MG63 (cell line): ENCODE data around the gene SPAG9. TPM values are rescaled to one million over a fixed set of nuclear protein-coding genes. Genes with fewer than 3 reads are reported as not detected.

Experiments
- DNase-seq: peaks from one replicate; pipeline ENCODE4 v3.0.0-alpha.2; 2020
- H3K27me3 ChIP-seq: fragments of 250-450 bp; sonication (Bioruptor Pico); 2 replicates; pipeline ENCODE4 v1.5.1; 2020; ENCODE audit warnings: mild to moderate bottlenecking, moderate library complexity
- H3K36me3 ChIP-seq: fragments of 250-450 bp; sonication (Bioruptor Pico); 2 replicates; pipeline ENCODE4 v1.5.1; 2020; ENCODE audit warnings: mild to moderate bottlenecking, moderate library complexity
- H3K4me3 ChIP-seq: fragments of 250-450 bp; sonication (Bioruptor Pico); 2 replicates; pipeline ENCODE4 v1.5.1; 2020; ENCODE audit warnings: mild to moderate bottlenecking, moderate library complexity
- H3K9me3 ChIP-seq: fragments of 250-450 bp; sonication (Bioruptor Pico); 2 replicates; pipeline ENCODE4 v1.5.1; 2020; ENCODE audit warnings: mild to moderate bottlenecking, moderate library complexity
- total RNA-seq: library from RNA; depleted of rRNA; stranded (reverse); fragments of >200 nt; shearing (Covaris generic); gene quantifications from 2 replicates; pipeline ENCODE4 v1.2.3, GENCODE V29; 2014; ENCODE audit warnings: low replicate concordance

SPAG9 gene
- total RNA-seq, 1 experiment from 2014 or later, result 53.8 TPM

DNA sequence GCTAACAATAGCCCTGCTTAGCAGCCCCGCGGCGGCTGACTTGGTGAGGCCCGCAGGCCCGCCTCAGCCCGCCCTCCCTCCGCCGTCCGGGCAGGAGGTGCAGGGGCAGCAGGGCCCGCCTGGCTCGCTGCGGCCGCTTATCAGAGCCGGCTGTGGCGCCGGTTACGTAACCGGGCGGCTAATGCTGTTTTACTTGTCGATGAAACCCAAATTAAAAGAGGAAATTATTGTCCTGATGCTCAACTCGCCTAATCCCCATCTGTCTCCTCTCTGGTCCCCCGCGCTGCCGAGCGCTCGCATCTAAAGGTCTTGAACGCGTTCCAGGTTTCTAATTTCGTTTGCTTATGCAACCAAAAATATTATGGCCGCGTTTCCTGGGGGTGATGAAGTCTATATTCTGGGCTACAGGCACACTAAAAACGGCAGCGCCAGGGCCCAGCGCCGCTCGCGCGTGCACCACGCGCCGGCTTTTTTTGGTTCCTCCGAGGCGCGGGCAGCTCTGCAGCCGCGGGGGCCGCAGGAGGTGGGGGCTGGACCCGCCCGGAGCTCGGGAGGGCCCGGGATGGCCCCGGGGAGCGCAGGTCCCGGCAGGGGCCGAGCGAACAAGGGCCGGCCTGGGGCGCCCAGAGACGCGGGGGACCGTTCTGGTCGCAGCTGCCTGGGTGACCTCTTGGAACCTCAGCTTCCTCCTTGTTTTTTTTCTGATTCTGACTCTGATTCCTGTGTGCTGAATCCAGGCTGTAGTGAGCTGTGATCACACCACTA is 189.3 kb downstream of the SPAG9 start:
- peak; percentile 89 for DNase-seq
- Histone ChIP-seq H3K9me3 (no peaks in the 10 kb centered on the region), H3K27me3 (no peaks in the 10 kb centered on the region), H3K4me3 (peak overlapping the region; percentile 23), H3K36me3 (no peaks in the 10 kb centered on the region)

- no peak overlapping the region for H3K4me3 ChIP-seq
- no peaks in the 10 kb centered on the region for H3K36me3 ChIP-seq
- no peak for DNase-seq
- H3K27me3 ChIP-seq, result no peaks in the 10 kb centered on the region
- no peaks in the 10 kb centered on the region for H3K9me3 ChIP-seq
These were observed 192.0 kb downstream of the SPAG9 start for GRCh38 chr17:50928646-50929045.

GRCh38 chr17:50927287-50927686 is 193.4 kb downstream of the SPAG9 start:
- DNase-seq, result no peak
- H3K36me3 ChIP-seq, result no peaks in the 10 kb centered on the region
- no peak overlapping the region for H3K4me3 ChIP-seq
- H3K27me3 ChIP-seq, result no peaks in the 10 kb centered on the region
- no peaks in the 10 kb centered on the region for H3K9me3 ChIP-seq

- H3K36me3 ChIP-seq, result no peaks in the 10 kb centered on the region
- H3K9me3 ChIP-seq, result no peaks in the 10 kb centered on the region
- no peak overlapping the region for H3K4me3 ChIP-seq
- DNase-seq, result no peak
- no peaks in the 10 kb centered on the region for H3K27me3 ChIP-seq
These were observed 194.1 kb downstream of the SPAG9 start for GRCh38 chr17:50926523-50926922.

GRCh38 chr17:50925296-50925891 is 195.3 kb downstream of the SPAG9 start:
- H3K4me3 ChIP-seq, result no peak overlapping the region
- no peak for DNase-seq
- no peaks in the 10 kb centered on the region for H3K9me3 ChIP-seq
- H3K27me3 ChIP-seq, result no peaks in the 10 kb centered on the region
- H3K36me3 ChIP-seq, result no peaks in the 10 kb centered on the region

- H3K4me3 ChIP-seq, result no peak overlapping the region
- DNase-seq, result peak; percentile 74
- no peaks in the 10 kb centered on the region for H3K36me3 ChIP-seq
- H3K27me3 ChIP-seq, result no peaks in the 10 kb centered on the region
- no peaks in the 10 kb centered on the region for H3K9me3 ChIP-seq
These were observed 195.9 kb downstream of the SPAG9 start for GRCh38 chr17:50924800-50925199.

DNA sequence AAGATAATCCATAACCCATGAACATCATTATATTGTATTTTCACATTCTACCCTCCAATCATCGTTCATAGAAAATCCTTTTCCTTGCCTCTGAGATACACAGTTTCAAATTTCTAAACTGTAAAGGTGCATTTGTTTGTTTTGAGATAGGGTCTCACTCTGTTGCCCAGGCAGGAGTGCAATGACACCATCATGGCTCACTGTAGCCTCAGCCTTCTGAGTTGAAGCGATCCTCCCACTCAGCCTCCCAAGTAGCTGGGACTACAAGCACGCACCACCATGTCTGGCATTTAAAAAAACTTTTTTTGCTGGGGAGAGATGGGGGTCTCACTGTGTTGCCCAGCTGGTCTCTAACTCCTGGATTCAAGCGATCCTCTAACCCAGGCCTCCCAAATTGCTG is 196.4 kb downstream of the SPAG9 start:
- no peak for DNase-seq
- Histone ChIP-seq H3K27me3 (no peaks in the 10 kb centered on the region), H3K4me3 (no peak overlapping the region), H3K36me3 (no peaks in the 10 kb centered on the region), H3K9me3 (no peaks in the 10 kb centered on the region)

DNA sequence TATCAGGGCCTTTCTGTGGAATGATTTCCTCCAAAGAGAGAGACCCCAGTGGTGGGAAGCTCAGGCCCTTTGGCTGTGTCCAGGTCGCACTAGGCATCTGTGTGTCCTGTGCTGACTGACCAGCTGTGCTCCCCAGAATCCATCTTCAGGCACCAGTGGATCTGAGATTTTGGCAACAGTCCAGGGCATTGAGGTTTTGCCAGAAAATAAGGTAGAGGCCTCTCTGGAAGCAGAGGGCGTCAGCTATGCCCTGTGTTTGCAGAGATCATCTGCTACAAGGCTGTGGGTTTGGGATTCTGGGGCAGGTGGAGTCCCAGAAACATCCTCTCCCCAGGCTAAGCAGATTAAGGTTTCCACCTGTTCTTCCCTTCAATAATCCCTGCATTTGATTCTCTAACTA is 197.1 kb downstream of the SPAG9 start:
- DNase-seq, result no peak
- H3K36me3 ChIP-seq, result no peaks in the 10 kb centered on the region

GRCh38 chr17:50922721-50923405 is 197.8 kb downstream of the SPAG9 start:
- H3K36me3 ChIP-seq, result no peaks in the 10 kb centered on the region
- no peaks in the 10 kb centered on the region for H3K27me3 ChIP-seq
- no peak for DNase-seq
- no peak overlapping the region for H3K4me3 ChIP-seq
- H3K9me3 ChIP-seq, result no peaks in the 10 kb centered on the region

More for the DNA sequence above, 197.1 kb downstream of the SPAG9 start:
- no peaks in the 10 kb centered on the region for H3K27me3 ChIP-seq
- no peak overlapping the region for H3K4me3 ChIP-seq
- no peaks in the 10 kb centered on the region for H3K9me3 ChIP-seq

GRCh38 chr17:50922107-50922506 is 198.6 kb downstream of the SPAG9 start:
- H3K9me3 ChIP-seq, result no peaks in the 10 kb centered on the region
- DNase-seq, result peak; percentile 57
- H3K27me3 ChIP-seq, result no peaks in the 10 kb centered on the region
- no peak overlapping the region for H3K4me3 ChIP-seq
- no peaks in the 10 kb centered on the region for H3K36me3 ChIP-seq

- H3K27me3 ChIP-seq, result no peaks in the 10 kb centered on the region
- H3K9me3 ChIP-seq, result no peaks in the 10 kb centered on the region
- no peaks in the 10 kb centered on the region for H3K36me3 ChIP-seq
- H3K4me3 ChIP-seq, result no peak overlapping the region
- DNase-seq, result no peak
These were observed 199.6 kb downstream of the SPAG9 start for GRCh38 chr17:50920891-50921586.

DNA sequence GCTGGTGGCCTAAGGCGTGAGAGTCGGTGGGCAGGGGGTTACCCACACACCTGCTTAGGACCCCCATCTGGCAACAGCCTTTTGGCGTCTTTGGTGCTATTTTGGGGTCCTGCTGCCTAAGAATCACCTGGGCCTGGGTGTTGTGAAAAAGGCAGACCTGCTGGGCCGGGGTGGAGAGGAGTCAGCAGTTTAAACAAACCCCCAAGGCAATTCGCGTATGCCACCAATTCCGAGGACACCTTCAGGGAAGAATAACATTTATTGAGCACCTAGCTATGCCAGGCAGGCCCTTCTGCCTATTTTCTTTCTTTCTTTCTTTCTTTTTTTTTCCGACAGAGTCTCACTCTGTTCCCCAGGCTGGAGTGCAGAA is 200.6 kb downstream of the SPAG9 start:
- Histone ChIP-seq H3K36me3 (no peaks in the 10 kb centered on the region), H3K27me3 (no peaks in the 10 kb centered on the region), H3K9me3 (no peaks in the 10 kb centered on the region), H3K4me3 (no peak overlapping the region)
- DNase-seq, result no peak

- no peaks in the 10 kb centered on the region for H3K27me3 ChIP-seq
- H3K36me3 ChIP-seq, result no peaks in the 10 kb centered on the region
- H3K9me3 ChIP-seq, result no peaks in the 10 kb centered on the region
- peak; percentile 95 for DNase-seq
- no peak overlapping the region for H3K4me3 ChIP-seq
These were observed 201.2 kb downstream of the SPAG9 start for GRCh38 chr17:50919321-50920040.

DNA sequence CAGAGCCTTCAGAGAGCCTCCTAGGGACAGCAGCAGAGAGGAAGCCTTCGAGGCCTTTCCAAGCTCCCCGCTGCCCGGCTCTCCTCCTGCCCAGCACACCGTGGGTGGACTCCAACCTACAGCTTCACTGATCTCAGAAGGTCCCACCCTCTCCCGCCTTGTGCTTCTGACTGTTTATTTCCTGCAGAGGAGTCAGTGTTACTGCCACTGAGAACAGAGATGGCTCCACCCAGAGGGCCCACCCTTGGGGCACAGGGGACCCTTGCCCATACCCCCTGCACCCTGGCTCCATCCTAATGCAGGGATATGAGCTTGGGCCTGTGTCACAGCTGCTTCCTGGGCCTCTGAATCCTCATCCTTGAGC is 201.8 kb downstream of the SPAG9 start:
- Histone ChIP-seq H3K36me3 (no peaks in the 10 kb centered on the region), H3K27me3 (no peaks in the 10 kb centered on the region), H3K4me3 (no peak overlapping the region), H3K9me3 (no peaks in the 10 kb centered on the region)
- peak; percentile 54 for DNase-seq

DNA sequence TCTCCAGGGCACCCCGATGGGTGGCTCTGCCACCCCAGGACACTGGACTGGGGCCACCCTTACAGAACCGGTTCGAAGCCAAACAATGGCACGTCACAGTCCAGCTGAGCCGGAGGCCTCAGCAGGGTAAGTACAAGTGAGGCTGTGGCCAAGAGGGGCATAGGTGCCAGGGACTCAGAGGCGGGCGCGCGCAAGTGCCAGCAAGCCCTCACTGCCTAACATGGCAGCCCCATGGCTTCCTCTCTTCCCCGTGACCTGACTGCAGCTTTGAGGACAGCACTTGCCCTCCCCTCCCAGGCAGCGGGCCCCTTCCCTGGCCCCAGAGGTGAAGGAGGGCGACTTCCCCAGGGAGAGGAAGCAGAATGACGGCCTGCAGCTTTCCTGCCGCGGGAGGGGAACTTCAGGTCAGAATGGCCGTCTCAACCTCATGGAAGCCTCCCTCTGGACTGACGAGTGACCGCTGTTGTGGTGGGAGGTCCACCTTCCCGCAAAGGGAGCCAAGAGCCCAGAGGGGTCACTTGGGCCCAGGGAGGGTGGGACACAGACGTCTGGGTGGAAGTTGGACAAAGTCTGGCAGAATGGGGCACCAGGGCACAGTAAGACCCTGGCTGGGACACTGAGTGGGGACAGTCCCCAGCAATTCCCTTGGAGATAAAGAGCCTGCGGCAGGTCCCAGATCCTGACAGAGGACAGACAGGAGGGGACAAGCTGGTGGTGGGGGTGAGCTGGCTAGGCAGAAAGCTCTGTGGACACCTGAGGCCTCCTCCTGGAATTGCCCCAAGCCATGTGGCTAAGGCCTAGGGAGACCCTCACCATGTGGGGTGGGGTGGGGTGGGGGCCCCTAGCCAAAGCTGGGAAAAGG is 202.4 kb downstream of the SPAG9 start:
- Histone ChIP-seq H3K4me3 (no peak overlapping the region), H3K36me3 (no peaks in the 10 kb centered on the region), H3K27me3 (no peaks in the 10 kb centered on the region), H3K9me3 (no peaks in the 10 kb centered on the region)
- DNase-seq, result no peak

- H3K36me3 ChIP-seq, result no peaks in the 10 kb centered on the region
- H3K9me3 ChIP-seq, result no peaks in the 10 kb centered on the region
- DNase-seq, result no peak
- no peak overlapping the region for H3K4me3 ChIP-seq
- no peaks in the 10 kb centered on the region for H3K27me3 ChIP-seq
These were observed 203.3 kb downstream of the SPAG9 start for GRCh38 chr17:50917418-50917743.
